WTC11 (cell line): Measurements from ENCODE around the gene PC. TPM values are rescaled to one million over a fixed set of nuclear protein-coding genes. Genes with fewer than 3 reads are reported as not detected.
"Not testable (repeated sequence)": the region's sequence is repeated elsewhere in the genome, so short reads cannot be mapped to it uniquely, and the experiment has no call there.

Experiments
- ATAC-seq: fragments of 200-7000 bp; cut with Tn5 transposase; 2 replicates; pipeline ENCODE4 v1.10.0; 2021; ENCODE audit warnings: mild to moderate bottlenecking, moderate library complexity
- CTCF ChIA-PET: fragments of 300-600 bp; sonication (Branson Sonifier 250); formaldehyde crosslinking; loops from one replicate; lab custom pipeline; 2021; ENCODE audit warnings: antibody characterized with exemption; lab: Charles Lee
- POLR2A ChIA-PET: fragments of 350-600 bp; sonication (Branson Sonifier 250); formaldehyde crosslinking; loops from one replicate; lab custom pipeline; 2021; ENCODE audit warnings: antibody characterized with exemption; lab: Charles Lee
- DNase-seq: peaks from one replicate; pipeline ENCODE4 v3.0.0; 2021; ENCODE audit warnings: low spot score
- H3K27ac Mint-ChIP-seq: 2 replicates; pipeline ENCODE4 v1.8.0; 2021; ENCODE audit warnings: mixed read lengths
- H3K27me3 Mint-ChIP-seq: 2 replicates; pipeline ENCODE4 v1.8.0; 2021; ENCODE audit warnings: low read depth, mild to moderate bottlenecking, moderate library complexity, mixed read lengths
- H3K36me3 Mint-ChIP-seq: 2 replicates; pipeline ENCODE4 v1.8.0; 2021; ENCODE audit warnings: mixed read lengths
- H3K4me1 Mint-ChIP-seq: 2 replicates; pipeline ENCODE4 v1.8.0; 2022; ENCODE audit warnings: mixed read lengths
- H3K4me3 Mint-ChIP-seq: 2 replicates; pipeline ENCODE4 v1.8.0; 2021; ENCODE audit warnings: mild to moderate bottlenecking, moderate library complexity, mixed read lengths
- H3K9me3 Mint-ChIP-seq: 2 replicates; pipeline ENCODE4 v1.8.0; 2021; ENCODE audit warnings: mixed read lengths
- CREM ChIP-seq: sonication (generic); formaldehyde crosslinking; IDR thresholded peaks from 2 replicates; pipeline ENCODE4 v1.8.1; 2022; ENCODE audit warnings: mild to moderate bottlenecking, missing genetic modification reagents, moderate library complexity
- ESRRA ChIP-seq: sonication (generic); formaldehyde crosslinking; IDR thresholded peaks from 2 replicates; pipeline ENCODE4 v1.8.1; 2022; ENCODE audit warnings: mild to moderate bottlenecking, missing genetic modification reagents, borderline replicate concordance
- FOXK1 ChIP-seq: sonication (generic); formaldehyde crosslinking; IDR thresholded peaks from 2 replicates; pipeline ENCODE4 v1.8.0; 2022; ENCODE audit warnings: mild to moderate bottlenecking, moderate library complexity, missing genetic modification reagents
- FOXP1 ChIP-seq: sonication (generic); formaldehyde crosslinking; IDR thresholded peaks from 2 replicates; pipeline ENCODE4 v1.8.0; 2022; ENCODE audit warnings: missing genetic modification reagents, mild to moderate bottlenecking, moderate library complexity, borderline replicate concordance
- MYBL2 ChIP-seq: sonication (generic); formaldehyde crosslinking; IDR thresholded peaks from 2 replicates; pipeline ENCODE4 v1.8.1; 2023; ENCODE audit warnings: mild to moderate bottlenecking, moderate library complexity, missing genetic modification reagents
- NR2C2 ChIP-seq: sonication (generic); formaldehyde crosslinking; IDR thresholded peaks from 2 replicates; pipeline ENCODE4 v1.8.0; 2022; ENCODE audit warnings: mild to moderate bottlenecking, missing genetic modification reagents
- SMAD3 ChIP-seq: sonication (generic); formaldehyde crosslinking; IDR thresholded peaks from 2 replicates; pipeline ENCODE4 v1.8.0; 2022; ENCODE audit warnings: missing genetic modification reagents, mild to moderate bottlenecking, borderline replicate concordance
- TCF7 ChIP-seq: sonication (generic); formaldehyde crosslinking; IDR thresholded peaks from 2 replicates; pipeline ENCODE4 v1.8.0; 2022; ENCODE audit warnings: mild to moderate bottlenecking, low read depth, missing genetic modification reagents, moderate library complexity
- total RNA-seq: library from RNA; stranded (reverse); gene quantifications from 3 replicates; pipeline ENCODE4 v1.2.3, GENCODE V29; 2021
- TF ChIP-seq, protein P1 (sequence below): sonication (generic); formaldehyde crosslinking; IDR thresholded peaks from 2 replicates; pipeline ENCODE4 v1.8.0; 2022; ENCODE audit warnings: missing genetic modification reagents
- TF ChIP-seq, protein P2 (sequence below): fragments of 250-450 bp; sonication (Bioruptor Pico); IDR thresholded peaks from 2 replicates; pipeline ENCODE4 v2.1.2; 2022; ENCODE audit warnings: mild to moderate bottlenecking, moderate library complexity
- TF ChIP-seq, protein P3 (sequence below): sonication (generic); formaldehyde crosslinking; IDR thresholded peaks from 2 replicates; pipeline ENCODE4 v1.8.0; 2022; ENCODE audit warnings: mild to moderate bottlenecking, missing genetic modification reagents
- TF ChIP-seq, protein P4 (sequence below): sonication (generic); formaldehyde crosslinking; IDR thresholded peaks from 2 replicates; pipeline ENCODE4 v1.8.0; 2022; ENCODE audit warnings: mild to moderate bottlenecking, missing genetic modification reagents
- TF ChIP-seq, protein P5 (sequence below): fragments of 250-450 bp; sonication (Bioruptor Pico); IDR thresholded peaks from 2 replicates; pipeline ENCODE4 v1.8.0; 2021; ENCODE audit warnings: mild to moderate bottlenecking
- TF ChIP-seq, protein P6 (sequence below): sonication (generic); formaldehyde crosslinking; conservative IDR thresholded peaks from 2 replicates; pipeline ENCODE4 v1.8.1; 2022; ENCODE audit warnings: mild to moderate bottlenecking, missing genetic modification reagents
- TF ChIP-seq, protein P7 (sequence below): sonication (generic); formaldehyde crosslinking; IDR thresholded peaks from 2 replicates; pipeline ENCODE4 v1.8.0; 2023; ENCODE audit warnings: mild to moderate bottlenecking, missing genetic modification reagents

The PC gene
- total RNA-seq, 1 experiment from 2014 or later = 27.2 TPM

DNA sequence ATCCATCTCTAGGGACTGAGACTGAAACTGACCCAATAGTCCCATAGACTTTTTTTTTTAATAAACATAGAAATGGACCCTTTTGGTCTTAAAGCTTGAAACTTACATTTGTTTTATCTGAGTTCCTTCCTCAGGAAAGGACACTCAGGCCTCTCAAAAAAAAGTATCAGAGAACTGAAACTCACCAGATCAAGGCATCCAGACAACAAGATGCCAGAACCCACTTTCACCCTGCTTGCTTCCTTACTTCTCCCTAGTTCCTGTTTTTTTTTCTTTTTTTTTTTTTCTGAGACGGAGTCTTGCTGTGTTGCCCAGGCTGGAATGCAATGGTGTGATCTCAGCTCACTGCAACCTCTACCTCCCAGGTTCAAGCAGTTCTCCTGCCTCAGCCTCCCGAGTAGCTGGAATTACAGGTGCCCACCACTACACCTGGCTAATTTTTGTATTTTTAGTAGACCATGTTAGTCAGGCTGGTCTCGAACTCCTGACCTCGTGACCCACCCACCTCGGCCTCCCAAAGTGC, 3.6 kb upstream of the PC start:
- POLR2A ChIA-PET = not testable (repeated sequence)

DNA sequence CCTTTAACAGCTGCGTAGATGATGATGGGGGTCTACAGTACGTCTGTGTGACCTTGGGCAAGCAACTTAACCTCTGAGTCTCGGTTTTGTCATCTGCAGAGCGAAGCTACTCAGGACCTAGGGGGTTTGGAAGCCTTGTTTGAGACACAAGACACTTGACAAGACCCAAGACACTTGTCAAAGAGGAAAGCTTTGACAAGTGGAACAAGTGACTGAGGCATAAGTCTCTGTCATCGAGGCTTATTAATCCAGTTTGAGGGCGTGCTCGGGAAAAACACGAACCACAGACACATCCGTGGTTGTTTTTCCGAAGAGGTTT, 732 bp upstream of the PC start:
- peaks cover 17% of the 10 kb centered on the region for H3K27me3 Mint-ChIP-seq
- CTCF ChIA-PET = interaction anchor here (0.8 to 4.4 kb wide), 11 partner anchors 8 to 493 kb away, joined by 3 to 29 read pairs (median 6); partner anchors contain the start of genes C11orf86, PELI3 and SYT12
- H3K27ac Mint-ChIP-seq = peak overlapping the region; percentile 99
- TF ChIP-seq MYBL2 (CRISPR knock-in tag) (peak; percentile 17), FOXK1 (CRISPR knock-in tag) (no peak), SMAD3 (no peak), TCF7 (CRISPR knock-in tag) (no peak), ESRRA (CRISPR knock-in tag) (peak; percentile 37; the same call in 1 of the 2 replicates), CREM (CRISPR knock-in tag) (no peak), FOXP1 (CRISPR knock-in tag) (peak; percentile 10; the same call in 1 of the 2 replicates)
- TF ChIP-seq, protein P1, sequence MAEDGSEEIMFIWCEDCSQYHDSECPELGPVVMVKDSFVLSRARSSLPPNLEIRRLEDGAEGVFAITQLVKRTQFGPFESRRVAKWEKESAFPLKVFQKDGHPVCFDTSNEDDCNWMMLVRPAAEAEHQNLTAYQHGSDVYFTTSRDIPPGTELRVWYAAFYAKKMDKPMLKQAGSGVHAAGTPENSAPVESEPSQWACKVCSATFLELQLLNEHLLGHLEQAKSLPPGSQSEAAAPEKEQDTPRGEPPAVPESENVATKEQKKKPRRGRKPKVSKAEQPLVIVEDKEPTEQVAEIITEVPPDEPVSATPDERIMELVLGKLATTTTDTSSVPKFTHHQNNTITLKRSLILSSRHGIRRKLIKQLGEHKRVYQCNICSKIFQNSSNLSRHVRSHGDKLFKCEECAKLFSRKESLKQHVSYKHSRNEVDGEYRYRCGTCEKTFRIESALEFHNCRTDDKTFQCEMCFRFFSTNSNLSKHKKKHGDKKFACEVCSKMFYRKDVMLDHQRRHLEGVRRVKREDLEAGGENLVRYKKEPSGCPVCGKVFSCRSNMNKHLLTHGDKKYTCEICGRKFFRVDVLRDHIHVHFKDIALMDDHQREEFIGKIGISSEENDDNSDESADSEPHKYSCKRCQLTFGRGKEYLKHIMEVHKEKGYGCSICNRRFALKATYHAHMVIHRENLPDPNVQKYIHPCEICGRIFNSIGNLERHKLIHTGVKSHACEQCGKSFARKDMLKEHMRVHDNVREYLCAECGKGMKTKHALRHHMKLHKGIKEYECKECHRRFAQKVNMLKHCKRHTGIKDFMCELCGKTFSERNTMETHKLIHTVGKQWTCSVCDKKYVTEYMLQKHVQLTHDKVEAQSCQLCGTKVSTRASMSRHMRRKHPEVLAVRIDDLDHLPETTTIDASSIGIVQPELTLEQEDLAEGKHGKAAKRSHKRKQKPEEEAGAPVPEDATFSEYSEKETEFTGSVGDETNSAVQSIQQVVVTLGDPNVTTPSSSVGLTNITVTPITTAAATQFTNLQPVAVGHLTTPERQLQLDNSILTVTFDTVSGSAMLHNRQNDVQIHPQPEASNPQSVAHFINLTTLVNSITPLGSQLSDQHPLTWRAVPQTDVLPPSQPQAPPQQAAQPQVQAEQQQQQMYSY (CRISPR knock-in tag) = no peak
- TF ChIP-seq, protein P2, sequence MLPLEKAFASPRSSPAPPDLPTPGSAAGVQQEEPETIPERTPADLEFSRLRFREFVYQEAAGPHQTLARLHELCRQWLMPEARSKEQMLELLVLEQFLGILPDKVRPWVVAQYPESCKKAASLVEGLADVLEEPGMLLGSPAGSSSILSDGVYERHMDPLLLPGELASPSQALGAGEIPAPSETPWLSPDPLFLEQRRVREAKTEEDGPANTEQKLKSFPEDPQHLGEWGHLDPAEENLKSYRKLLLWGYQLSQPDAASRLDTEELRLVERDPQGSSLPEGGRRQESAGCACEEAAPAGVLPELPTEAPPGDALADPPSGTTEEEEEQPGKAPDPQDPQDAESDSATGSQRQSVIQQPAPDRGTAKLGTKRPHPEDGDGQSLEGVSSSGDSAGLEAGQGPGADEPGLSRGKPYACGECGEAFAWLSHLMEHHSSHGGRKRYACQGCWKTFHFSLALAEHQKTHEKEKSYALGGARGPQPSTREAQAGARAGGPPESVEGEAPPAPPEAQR (CRISPR knock-in tag) = no peak
- TF ChIP-seq, protein P3, sequence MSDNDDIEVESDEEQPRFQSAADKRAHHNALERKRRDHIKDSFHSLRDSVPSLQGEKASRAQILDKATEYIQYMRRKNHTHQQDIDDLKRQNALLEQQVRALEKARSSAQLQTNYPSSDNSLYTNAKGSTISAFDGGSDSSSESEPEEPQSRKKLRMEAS (CRISPR knock-in tag) = peak; percentile 63; the same call in 1 of the 2 replicates
- TF ChIP-seq, protein P4, sequence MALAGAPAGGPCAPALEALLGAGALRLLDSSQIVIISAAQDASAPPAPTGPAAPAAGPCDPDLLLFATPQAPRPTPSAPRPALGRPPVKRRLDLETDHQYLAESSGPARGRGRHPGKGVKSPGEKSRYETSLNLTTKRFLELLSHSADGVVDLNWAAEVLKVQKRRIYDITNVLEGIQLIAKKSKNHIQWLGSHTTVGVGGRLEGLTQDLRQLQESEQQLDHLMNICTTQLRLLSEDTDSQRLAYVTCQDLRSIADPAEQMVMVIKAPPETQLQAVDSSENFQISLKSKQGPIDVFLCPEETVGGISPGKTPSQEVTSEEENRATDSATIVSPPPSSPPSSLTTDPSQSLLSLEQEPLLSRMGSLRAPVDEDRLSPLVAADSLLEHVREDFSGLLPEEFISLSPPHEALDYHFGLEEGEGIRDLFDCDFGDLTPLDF (CRISPR knock-in tag) = no peak
- TF ChIP-seq, protein P5, sequence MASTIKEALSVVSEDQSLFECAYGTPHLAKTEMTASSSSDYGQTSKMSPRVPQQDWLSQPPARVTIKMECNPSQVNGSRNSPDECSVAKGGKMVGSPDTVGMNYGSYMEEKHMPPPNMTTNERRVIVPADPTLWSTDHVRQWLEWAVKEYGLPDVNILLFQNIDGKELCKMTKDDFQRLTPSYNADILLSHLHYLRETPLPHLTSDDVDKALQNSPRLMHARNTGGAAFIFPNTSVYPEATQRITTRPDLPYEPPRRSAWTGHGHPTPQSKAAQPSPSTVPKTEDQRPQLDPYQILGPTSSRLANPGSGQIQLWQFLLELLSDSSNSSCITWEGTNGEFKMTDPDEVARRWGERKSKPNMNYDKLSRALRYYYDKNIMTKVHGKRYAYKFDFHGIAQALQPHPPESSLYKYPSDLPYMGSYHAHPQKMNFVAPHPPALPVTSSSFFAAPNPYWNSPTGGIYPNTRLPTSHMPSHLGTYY (CRISPR knock-in tag) = no peak
- TF ChIP-seq, all 79 proteins: peak for 4
- peaks cover 26% of the 10 kb centered on the region for H3K4me1 Mint-ChIP-seq
- POLR2A ChIA-PET = interaction anchor here (0.6 to 1.9 kb wide), 10 partner anchors 9 to 281 kb away, joined by 3 to 9 read pairs (median 5); partner anchors contain the start of genes C11orf86 and RCE1
- H3K36me3 Mint-ChIP-seq = peaks cover 2% of the 10 kb centered on the region; the same call in 1 of the 2 replicates
- H3K4me3 Mint-ChIP-seq = peak overlapping the region; percentile 71
- no peak for ATAC-seq
- H3K9me3 Mint-ChIP-seq = no peaks in the 10 kb centered on the region
- DNase-seq = no peak

More for the DNA sequence above, 3.6 kb upstream of the PC start:
- H3K9me3 Mint-ChIP-seq, H3K4me3 Mint-ChIP-seq, H3K27ac Mint-ChIP-seq, H3K36me3 Mint-ChIP-seq, ATAC-seq, DNase-seq: not testable (repeated sequence)
- CTCF ChIA-PET = interaction anchor here (1.4 kb wide), 1 partner anchor 60 kb away, joined by 5 read pairs; no protein-coding TSS in a partner anchor
- H3K27me3 Mint-ChIP-seq = peaks cover 17% of the 10 kb centered on the region
- H3K4me1 Mint-ChIP-seq = peaks cover 20% of the 10 kb centered on the region

DNA sequence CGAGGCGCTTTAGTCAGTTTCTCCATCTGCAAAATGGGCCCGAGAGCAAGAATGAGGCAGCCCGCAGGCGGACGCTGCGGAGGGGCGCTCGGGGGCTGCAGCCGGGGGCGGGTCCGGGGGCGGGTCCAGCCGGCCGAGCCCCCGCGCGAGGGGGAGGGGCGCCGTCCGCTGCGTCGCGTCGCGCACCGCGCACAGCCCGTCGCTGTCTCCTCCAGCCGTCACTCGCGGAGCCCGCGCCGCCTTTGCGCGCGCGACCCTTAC, 282 bp downstream of the PC start:
- peak; percentile 5 for ATAC-seq
- ChIA-PET POLR2A (interaction anchor here (1.5 to 1.9 kb wide), 2 partner anchors 64 to 115 kb away, joined by 5 to 6 read pairs; partner anchors contain the start of gene RCE1), CTCF (interaction anchor here (1.0 to 4.4 kb wide), 9 partner anchors 14 to 106 kb away, joined by 4 to 29 read pairs (median 11); partner anchors contain the start of genes C11orf86 and SYT12)
- Mint-ChIP-seq H3K9me3 (no peaks in the 10 kb centered on the region), H3K36me3 (peaks cover 2% of the 10 kb centered on the region; the same call in 1 of the 2 replicates), H3K27ac (peak overlapping the region; percentile 94), H3K4me3 (peak overlapping the region; percentile 87), H3K4me1 (peaks cover 26% of the 10 kb centered on the region), H3K27me3 (peaks cover 17% of the 10 kb centered on the region)
- no peak for DNase-seq
- TF ChIP-seq NR2C2 (CRISPR knock-in tag) = no peak
- TF ChIP-seq, protein P6, sequence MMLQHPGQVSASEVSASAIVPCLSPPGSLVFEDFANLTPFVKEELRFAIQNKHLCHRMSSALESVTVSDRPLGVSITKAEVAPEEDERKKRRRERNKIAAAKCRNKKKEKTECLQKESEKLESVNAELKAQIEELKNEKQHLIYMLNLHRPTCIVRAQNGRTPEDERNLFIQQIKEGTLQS (CRISPR knock-in tag) = no peak
- TF ChIP-seq, protein P7, sequence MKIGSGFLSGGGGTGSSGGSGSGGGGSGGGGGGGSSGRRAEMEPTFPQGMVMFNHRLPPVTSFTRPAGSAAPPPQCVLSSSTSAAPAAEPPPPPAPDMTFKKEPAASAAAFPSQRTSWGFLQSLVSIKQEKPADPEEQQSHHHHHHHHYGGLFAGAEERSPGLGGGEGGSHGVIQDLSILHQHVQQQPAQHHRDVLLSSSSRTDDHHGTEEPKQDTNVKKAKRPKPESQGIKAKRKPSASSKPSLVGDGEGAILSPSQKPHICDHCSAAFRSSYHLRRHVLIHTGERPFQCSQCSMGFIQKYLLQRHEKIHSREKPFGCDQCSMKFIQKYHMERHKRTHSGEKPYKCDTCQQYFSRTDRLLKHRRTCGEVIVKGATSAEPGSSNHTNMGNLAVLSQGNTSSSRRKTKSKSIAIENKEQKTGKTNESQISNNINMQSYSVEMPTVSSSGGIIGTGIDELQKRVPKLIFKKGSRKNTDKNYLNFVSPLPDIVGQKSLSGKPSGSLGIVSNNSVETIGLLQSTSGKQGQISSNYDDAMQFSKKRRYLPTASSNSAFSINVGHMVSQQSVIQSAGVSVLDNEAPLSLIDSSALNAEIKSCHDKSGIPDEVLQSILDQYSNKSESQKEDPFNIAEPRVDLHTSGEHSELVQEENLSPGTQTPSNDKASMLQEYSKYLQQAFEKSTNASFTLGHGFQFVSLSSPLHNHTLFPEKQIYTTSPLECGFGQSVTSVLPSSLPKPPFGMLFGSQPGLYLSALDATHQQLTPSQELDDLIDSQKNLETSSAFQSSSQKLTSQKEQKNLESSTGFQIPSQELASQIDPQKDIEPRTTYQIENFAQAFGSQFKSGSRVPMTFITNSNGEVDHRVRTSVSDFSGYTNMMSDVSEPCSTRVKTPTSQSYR = 0 out of 2 replicates have a peak, but pooled peaks have one; percentile 65
